HuH-7 (cell line): ENCODE measurements around the gene DLG2.

Experiments
- DNase-seq: peaks from one replicate; pipeline ENCODE4 v3.0.0; 2011; ENCODE audit warnings: low spot score

The DLG2 gene

GRCh38 chr11:84558085-84558905 lies 1068.8 kb downstream of the DLG2 start:
- peak; percentile 11 for DNase-seq

GRCh38 chr11:84552791-84553190 lies 1074.4 kb downstream of the DLG2 start:
- no peak for DNase-seq

GRCh38 chr11:84549217-84549616 lies 1077.9 kb downstream of the DLG2 start:
- DNase-seq, result no peak

GRCh38 chr11:84544566-84544965 lies 1082.6 kb downstream of the DLG2 start:
- DNase-seq, result no peak

- no peak for DNase-seq
These were observed 1083.6 kb downstream of the DLG2 start for GRCh38 chr11:84543367-84544159.

- DNase-seq, result no peak
These were observed 1085.3 kb downstream of the DLG2 start for GRCh38 chr11:84541731-84542340.

GRCh38 chr11:84536456-84536855 lies 1090.7 kb downstream of the DLG2 start:
- DNase-seq, result no peak

- no peak for DNase-seq
These were observed 1094.8 kb downstream of the DLG2 start for GRCh38 chr11:84532364-84532763.

- no peak for DNase-seq
These were observed 1100.9 kb downstream of the DLG2 start for GRCh38 chr11:84526250-84526649.

GRCh38 chr11:84524422-84525051 lies 1102.6 kb downstream of the DLG2 start:
- no peak for DNase-seq

GRCh38 chr11:84522331-84522730 lies 1104.8 kb downstream of the DLG2 start:
- DNase-seq, result no peak

GRCh38 chr11:84518631-84519183 lies 1108.4 kb downstream of the DLG2 start:
- DNase-seq, result no peak

- no peak for DNase-seq
These were observed 1112.7 kb downstream of the DLG2 start for GRCh38 chr11:84514436-84514835.

- no peak for DNase-seq
These were observed 1123.6 kb downstream of the DLG2 start for GRCh38 chr11:84503503-84503902.

- no peak for DNase-seq
These were observed 1125.4 kb downstream of the DLG2 start for GRCh38 chr11:84501750-84502149.

GRCh38 chr11:84497981-84498411 lies 1129.1 kb downstream of the DLG2 start:
- DNase-seq, result no peak

GRCh38 chr11:84497181-84497580 lies 1130.0 kb downstream of the DLG2 start:
- DNase-seq, result no peak

GRCh38 chr11:84496122-84496521 lies 1131.0 kb downstream of the DLG2 start:
- no peak for DNase-seq

GRCh38 chr11:84480131-84480530 lies 1147.0 kb downstream of the DLG2 start:
- DNase-seq, result no peak

- DNase-seq, result no peak
These were observed 1150.6 kb downstream of the DLG2 start for GRCh38 chr11:84476581-84476980.

GRCh38 chr11:84471501-84471900 lies 1155.6 kb downstream of the DLG2 start:
- DNase-seq, result no peak

- no peak for DNase-seq
These were observed 1158.9 kb downstream of the DLG2 start for GRCh38 chr11:84468235-84468634.
